Fibroblast of lung (primary cell): ENCODE measurements around the gene GZMM.

Experiments used
- EZH2 ChIP-seq: IDR thresholded peaks from 2 replicates; pipeline ENCODE4 v1.5.1; 2012; ENCODE audit warnings: low read length, control low read depth, mild to moderate bottlenecking; ENCODE audit errors: missing control alignments
- TF ChIP-seq, protein P1 (sequence below), 2 donors: IDR thresholded peaks in 1 of 2; conservative IDR thresholded peaks in 1 of 2; 1 replicate in 1 of 2; 2 replicates in 1 of 2; pipeline ENCODE4 v1.5.1; 2011 to 2012; ENCODE audit warnings: low read length in 2 of 2, control low read depth in 1 of 2, inconsistent platforms in 1 of 2, low read depth in 1 of 2, mild to moderate bottlenecking in 1 of 2

- TF ChIP-seq EZH2, result no peak
- TF ChIP-seq, protein P1, sequence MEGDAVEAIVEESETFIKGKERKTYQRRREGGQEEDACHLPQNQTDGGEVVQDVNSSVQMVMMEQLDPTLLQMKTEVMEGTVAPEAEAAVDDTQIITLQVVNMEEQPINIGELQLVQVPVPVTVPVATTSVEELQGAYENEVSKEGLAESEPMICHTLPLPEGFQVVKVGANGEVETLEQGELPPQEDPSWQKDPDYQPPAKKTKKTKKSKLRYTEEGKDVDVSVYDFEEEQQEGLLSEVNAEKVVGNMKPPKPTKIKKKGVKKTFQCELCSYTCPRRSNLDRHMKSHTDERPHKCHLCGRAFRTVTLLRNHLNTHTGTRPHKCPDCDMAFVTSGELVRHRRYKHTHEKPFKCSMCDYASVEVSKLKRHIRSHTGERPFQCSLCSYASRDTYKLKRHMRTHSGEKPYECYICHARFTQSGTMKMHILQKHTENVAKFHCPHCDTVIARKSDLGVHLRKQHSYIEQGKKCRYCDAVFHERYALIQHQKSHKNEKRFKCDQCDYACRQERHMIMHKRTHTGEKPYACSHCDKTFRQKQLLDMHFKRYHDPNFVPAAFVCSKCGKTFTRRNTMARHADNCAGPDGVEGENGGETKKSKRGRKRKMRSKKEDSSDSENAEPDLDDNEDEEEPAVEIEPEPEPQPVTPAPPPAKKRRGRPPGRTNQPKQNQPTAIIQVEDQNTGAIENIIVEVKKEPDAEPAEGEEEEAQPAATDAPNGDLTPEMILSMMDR (conservative IDR thresholded peaks at IDR 0.05 in 1 of 2, IDR thresholded peaks at IDR 0.05 in 1 of 2; ENCODE audit: low read depth in 1 of 2, low read length in 2 of 2), result no peak
Measured at GRCh38 chr19:592101-592500, 48.2 kb downstream of the GZMM start.
